HCT116 (cell line): ENCODE measurements around the gene ECI2. TPM values are rescaled to one million over a fixed set of nuclear protein-coding genes. Genes with fewer than 3 reads are reported as not detected.

Source experiments
- ATAC-seq: fragments of 200-7000 bp; cut with Tn5 transposase; 2 replicates; pipeline ENCODE4 v1.9.1; 2020; ENCODE audit warnings: mild to moderate bottlenecking, moderate library complexity
- BruUV-seq: library from RNA; stranded (reverse); fragments of 400-500 nt; replicated peaks from 2 replicates; lab custom pipeline; 2021; lab: Mats Ljungman, UMichigan
- CTCF ChIA-PET: fragments of 300-600 bp; sonication (Branson Sonifier 250); formaldehyde crosslinking; loops from one replicate; lab custom pipeline; 2021; ENCODE audit warnings: antibody characterized with exemption; lab: Charles Lee
- POLR2A ChIA-PET: fragments of 300-600, 350-600 bp; sonication (Branson Sonifier 250); formaldehyde crosslinking; loops from one replicate; lab custom pipeline; 2021; ENCODE audit warnings: antibody characterized with exemption; lab: Charles Lee
- RAD21 ChIA-PET, 2 experiments: fragments of 300-600 bp; sonication (Branson Sonifier 250); formaldehyde crosslinking; loops; one replicate each; lab custom pipeline; 2023; ENCODE audit warnings: low total read pairs in 2 of 2; ENCODE audit not compliant: uncharacterized antibody in 2 of 2, unreplicated experiment in 2 of 2, low non-redundant PET in 1 of 2; lab: Charles Lee
- DNase-seq: peaks from one replicate; pipeline ENCODE4 v3.0.0-alpha.2; 2010; ENCODE audit warnings: low read depth, low spot score
- H2AFZ ChIP-seq: fragments of 200-600 bp; shearing (Covaris generic), sonication (generic); 2 replicates; pipeline ENCODE4 v1.6.1; 2017; ENCODE audit warnings: low read depth, mixed run types, mixed read lengths, antibody characterized with exemption, low read length; ENCODE audit not compliant: poor library complexity, severe bottlenecking
- H3K27ac ChIP-seq: 2 replicates; pipeline ENCODE4 v1.5.1; 2012; ENCODE audit warnings: low read depth, low read length
- H3K27me3 ChIP-seq: fragments of 200-600 bp; sonication (generic); 2 replicates; pipeline ENCODE4 v1.6.1; 2016; ENCODE audit warnings: mixed run types, low read length, mixed read lengths; ENCODE audit not compliant: insufficient read depth
- H3K36me3 ChIP-seq, 2 experiments: fragments of 200-500 bp in 1 of 2; fragments of 200-600 bp in 1 of 2; sonication (Bioruptor generic) in 1 of 2; sonication (generic) in 1 of 2; 2 replicates each; pipeline versions ENCODE4 v1.5.1 to v1.6.1; 2014 to 2016; ENCODE audit warnings: low read length in 2 of 2, inconsistent platforms in 1 of 2, mixed read lengths in 1 of 2, mixed run types in 1 of 2; ENCODE audit not compliant: insufficient read depth in 2 of 2, control insufficient read depth in 1 of 2
- H3K4me1 ChIP-seq, 2 experiments: fragments of 200-600 bp in 1 of 2; sonication (generic) in 1 of 2; 2 replicates each; pipeline versions ENCODE4 v1.5.1 to v1.6.1; 2012 to 2017; ENCODE audit warnings: low read length in 2 of 2, inconsistent platforms in 1 of 2, mild to moderate bottlenecking in 1 of 2, mixed read lengths in 1 of 2, mixed run types in 1 of 2, moderate library complexity in 1 of 2; ENCODE audit not compliant: insufficient read depth in 2 of 2, control insufficient read depth in 1 of 2
- H3K4me2 ChIP-seq: fragments of 200-600 bp; sonication (generic); 2 replicates; pipeline ENCODE4 v1.6.1; 2017; ENCODE audit warnings: mixed run types, low read length, mixed read lengths
- H3K4me3 ChIP-seq, 2 experiments: fragments of 200-600 bp in 1 of 2; sonication (generic) in 1 of 2; replicated peaks in 1 of 2; 2 replicates each; pipeline ENCODE4 v1.5.1; 2011 to 2016; ENCODE audit warnings: low read length in 2 of 2, control low read depth in 1 of 2, low read depth in 1 of 2, mild to moderate bottlenecking in 1 of 2, mixed read lengths in 1 of 2, mixed run types in 1 of 2
- H3K79me2 ChIP-seq: fragments of 200-600 bp; sonication (generic); 2 replicates; pipeline ENCODE4 v1.6.1; 2017; ENCODE audit warnings: mild to moderate bottlenecking, mixed run types, low read length, moderate library complexity, mixed read lengths; ENCODE audit not compliant: insufficient read depth
- H3K9ac ChIP-seq: fragments of 200-600 bp; sonication (generic); 2 replicates; pipeline ENCODE4 v1.6.1; 2016; ENCODE audit warnings: low read length, mixed read lengths
- H3K9me2 ChIP-seq: fragments of 200-600 bp; sonication (generic), shearing (Covaris generic); 2 replicates; pipeline ENCODE4 v1.6.1; 2017; ENCODE audit warnings: mixed run types, mild to moderate bottlenecking, moderate library complexity; ENCODE audit not compliant: insufficient read depth
- H3K9me3 ChIP-seq, 2 experiments: fragments of 200-500 bp in 1 of 2; fragments of 200-600 bp in 1 of 2; sonication (Bioruptor generic) in 1 of 2; sonication (generic) in 1 of 2; 2 replicates each; pipeline ENCODE4 v1.6.1; 2014 to 2017; ENCODE audit warnings: low read length in 2 of 2, mixed read lengths in 2 of 2, inconsistent platforms in 1 of 2, low read depth in 1 of 2, mild to moderate bottlenecking in 1 of 2, mixed run types in 1 of 2, moderate library complexity in 1 of 2; ENCODE audit not compliant: control insufficient read depth in 1 of 2, insufficient read depth in 1 of 2
- H4K20me1 ChIP-seq: fragments of 200-600 bp; sonication (generic), shearing (Covaris generic); 2 replicates; pipeline ENCODE4 v1.6.1; 2017; ENCODE audit warnings: mixed run types, mild to moderate bottlenecking, moderate library complexity; ENCODE audit not compliant: insufficient read depth
- ATF3 ChIP-seq: IDR thresholded peaks from 2 replicates; pipeline ENCODE4 v1.6.1; 2012
- CBX3 ChIP-seq: IDR thresholded peaks from 2 replicates; pipeline ENCODE4 v1.6.1; 2012; ENCODE audit warnings: low read depth
- CTCF ChIP-seq, 3 experiments: fragments of 200-600 bp in 1 of 3; sonication (generic) in 1 of 3; IDR thresholded peaks in 2 of 3; conservative IDR thresholded peaks in 1 of 3; 2 replicates each; pipeline ENCODE4 v1.5.1; 2012 to 2017; ENCODE audit warnings: low read depth in 2 of 3, low read length in 2 of 3, antibody characterized with exemption in 1 of 3, borderline replicate concordance in 1 of 3, control low read depth in 1 of 3, mild to moderate bottlenecking in 1 of 3, mixed read lengths in 1 of 3, mixed run types in 1 of 3, moderate library complexity in 1 of 3; ENCODE audit not compliant: insufficient read depth in 1 of 3
- FOSL1 ChIP-seq: IDR thresholded peaks from 2 replicates; pipeline ENCODE4 v1.6.1; 2012; ENCODE audit warnings: low read depth
- JUND ChIP-seq: IDR thresholded peaks from 2 replicates; pipeline ENCODE4 v1.6.1; 2012
- POLR2AphosphoS5 ChIP-seq: IDR thresholded peaks from 2 replicates; pipeline ENCODE4 v1.6.1; 2011; ENCODE audit warnings: mild to moderate bottlenecking, low read depth, low read length, moderate library complexity
- RAD21 ChIP-seq: IDR thresholded peaks from 2 replicates; pipeline ENCODE4 v1.6.1; 2012; ENCODE audit warnings: low read depth, mild to moderate bottlenecking
- SP1 ChIP-seq: IDR thresholded peaks from 2 replicates; pipeline ENCODE4 v1.6.1; 2012; ENCODE audit warnings: low read depth
- ZFX ChIP-seq: fragments of 450-650 bp; IDR thresholded peaks from 2 replicates; pipeline ENCODE4 v1.6.1; 2017
- intact Hi-C: fragments of 100-400 bp; cut with micrococcal nuclease; formaldehyde crosslinking; loops from 2 replicates; pipeline ENCODE4 v1.10.0; 2022
- total RNA-seq: library from RNA; stranded (reverse); gene quantifications from one replicate; pipeline ENCODE4 v1.2.1, GENCODE V29; 2021; ENCODE audit not compliant: unreplicated experiment

The ECI2 gene
- total RNA-seq, 1 experiment from 2014 or later: 56.8 TPM

GRCh38 chr6:4125933-4126864 is 9.2 kb downstream of the ECI2 start:
- H3K79me2 ChIP-seq: no peaks in the 10 kb centered on the region
- no peak overlapping the region for H2AFZ ChIP-seq
- H3K27me3 ChIP-seq: no peaks in the 10 kb centered on the region
- peak overlapping the region; percentile 62; the same call in 1 of the 2 replicates for H3K27ac ChIP-seq
- peaks cover 15 to 22% of the 10 kb centered on the region in 2 experiments for H3K4me1 ChIP-seq
- H3K9me3 ChIP-seq: no peaks in the 10 kb centered on the region
- H3K9me2 ChIP-seq: no peaks in the 10 kb centered on the region
- H3K36me3 ChIP-seq: peaks cover 14 to 15% of the 10 kb centered on the region in 2 experiments
- ChIA-PET POLR2A (interaction anchor here (0.8 to 1.4 kb wide), 2 partner anchors 10 to 87 kb away, joined by 4 to 6 read pairs; no protein-coding TSS in a partner anchor), RAD21 (no interaction called here), CTCF (interaction anchor here (0.8 to 1.6 kb wide), 4 partner anchors 9 to 84 kb away, joined by 3 to 4 read pairs (median 4); partner anchors contain the start of gene ECI2)
- H4K20me1 ChIP-seq: no peaks in the 10 kb centered on the region
- no TSS peak for BruUV-seq
- peak overlapping the region in 1 of 2 experiments; percentile 24; a peak in 2 of 4 replicates for H3K4me3 ChIP-seq
- peak overlapping the region; percentile 70 for H3K4me2 ChIP-seq
- DNase-seq (peak; percentile 42), ATAC-seq (peak; percentile 94)
- intact Hi-C loops: no loop called here
- no peak for TF ChIP-seq ZFX
- no peak for TF ChIP-seq POLR2AphosphoS5
- TF ChIP-seq JUND: peak; percentile 72
- TF ChIP-seq CBX3: peak; percentile 29; the same call in 1 of the 2 replicates
- peak; percentile 50 for TF ChIP-seq SP1
- peak; percentile 28 to 48 (median 32); a peak in 4 of 6 replicates for TF ChIP-seq CTCF (IDR thresholded peaks at IDR 0.05 in 2 of 3, conservative IDR thresholded peaks at IDR 0.05 in 1 of 3; ENCODE audit: borderline replicate concordance in 1 of 3, insufficient read depth in 1 of 3, low read depth in 2 of 3, low read length in 2 of 3)
- TF ChIP-seq FOSL1: peak; percentile 68
- peak; percentile 43 for TF ChIP-seq RAD21
- no peak for TF ChIP-seq ATF3
- peak overlapping the region; percentile 41 for H3K9ac ChIP-seq
